GM18858 (cell line): ENCODE results near the gene BRIP1.
"Not testable (repeated sequence)": the region's sequence is repeated elsewhere in the genome, so short reads cannot be mapped to it uniquely, and the experiment has no call there.

Experiments used
- ATAC-seq: cut with Tn5 transposase; IDR thresholded peaks from one replicate; pipeline ENCODE4 v1.9.1; 2021; ENCODE audit not compliant: unreplicated experiment

BRIP1 gene

DNA sequence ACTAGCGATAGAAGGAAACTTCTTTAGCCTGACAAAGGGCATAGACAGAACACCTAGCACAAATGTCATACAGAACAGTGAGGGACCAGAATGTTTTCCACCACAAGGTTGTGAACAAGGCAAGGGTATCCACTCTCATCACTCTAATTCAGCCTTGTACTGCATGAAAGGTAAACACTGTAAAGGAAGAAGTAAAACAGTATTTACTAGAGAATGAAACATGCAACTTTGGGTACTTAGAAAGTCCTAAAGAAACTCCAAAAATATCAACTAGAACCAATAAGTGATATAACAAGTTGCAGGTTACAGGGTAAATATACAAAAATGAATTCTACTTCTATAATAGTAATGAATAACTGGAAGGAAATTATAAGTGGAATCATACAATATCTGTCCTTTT lies 32.2 kb downstream of the BRIP1 start:
- no peak for ATAC-seq

DNA sequence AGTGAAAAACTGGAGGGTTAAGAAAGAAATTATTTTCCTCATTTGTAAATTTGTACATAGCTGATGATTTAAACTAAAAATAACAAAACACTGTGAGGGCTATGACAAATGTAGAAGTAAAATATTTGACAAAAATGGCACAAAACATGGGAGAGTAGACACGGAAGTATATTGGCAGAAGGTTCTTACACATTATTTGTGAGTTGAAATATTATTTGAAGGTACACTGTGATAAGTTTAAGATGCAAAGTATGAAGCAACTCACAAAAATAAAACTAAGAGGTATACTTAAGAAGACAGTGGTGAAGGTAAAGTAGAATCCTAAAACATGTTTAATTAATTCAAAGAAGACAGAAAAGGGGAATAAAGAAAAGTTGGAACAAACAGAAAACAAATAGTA lies 34.6 kb downstream of the BRIP1 start:
- ATAC-seq: no peak

DNA sequence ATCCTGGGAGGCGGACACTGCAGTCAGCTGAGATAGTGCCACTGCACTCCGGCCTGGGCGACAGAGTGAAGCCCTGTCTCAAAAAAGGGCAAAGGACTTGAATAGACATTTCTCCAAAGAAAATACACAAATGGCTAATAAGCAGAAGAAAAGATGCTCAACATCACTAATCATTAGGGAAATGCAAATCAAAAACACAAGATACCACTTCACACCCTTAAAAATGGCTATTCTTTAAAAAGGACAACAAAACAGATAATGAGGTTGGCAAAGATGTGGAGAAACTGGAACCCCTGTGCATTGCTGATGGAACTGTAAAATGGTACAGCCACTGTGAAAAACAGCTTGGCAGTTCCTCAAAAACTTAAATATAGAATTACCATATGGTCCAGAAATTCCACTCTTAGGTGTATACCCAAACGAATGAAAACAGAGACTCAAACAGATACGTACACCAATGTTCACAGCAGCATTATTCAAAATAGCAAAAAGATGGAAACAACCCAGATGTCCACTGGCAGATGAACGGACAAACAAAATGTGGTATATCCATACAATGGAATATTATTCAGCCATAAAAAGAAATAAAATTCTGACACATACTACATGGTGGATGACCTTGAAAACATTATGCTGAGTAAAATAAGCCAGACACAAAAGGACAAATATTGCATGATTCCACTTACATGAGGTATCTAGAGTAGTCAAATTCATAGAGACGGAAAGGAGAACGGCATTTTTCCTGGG lies 35.5 kb downstream of the BRIP1 start:
- no peak for ATAC-seq

DNA sequence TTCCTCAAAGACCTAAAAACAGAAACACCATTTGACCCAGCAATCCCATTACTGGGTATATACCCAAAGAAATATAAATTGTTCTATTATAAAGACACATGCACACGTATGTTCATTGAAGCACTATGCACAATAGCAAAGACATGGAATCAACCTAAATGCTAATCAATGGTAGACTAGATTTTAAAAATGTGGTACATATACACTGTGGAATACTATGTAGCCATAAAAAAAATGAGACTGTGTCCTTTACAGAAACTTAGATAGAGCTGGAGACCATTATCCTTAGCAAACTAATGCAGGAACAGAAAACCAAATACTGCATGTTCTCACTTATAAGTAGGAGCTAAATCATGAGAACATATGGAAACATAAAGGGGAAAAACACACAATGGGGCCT lies 36.5 kb downstream of the BRIP1 start:
- ATAC-seq: not testable (repeated sequence)

DNA sequence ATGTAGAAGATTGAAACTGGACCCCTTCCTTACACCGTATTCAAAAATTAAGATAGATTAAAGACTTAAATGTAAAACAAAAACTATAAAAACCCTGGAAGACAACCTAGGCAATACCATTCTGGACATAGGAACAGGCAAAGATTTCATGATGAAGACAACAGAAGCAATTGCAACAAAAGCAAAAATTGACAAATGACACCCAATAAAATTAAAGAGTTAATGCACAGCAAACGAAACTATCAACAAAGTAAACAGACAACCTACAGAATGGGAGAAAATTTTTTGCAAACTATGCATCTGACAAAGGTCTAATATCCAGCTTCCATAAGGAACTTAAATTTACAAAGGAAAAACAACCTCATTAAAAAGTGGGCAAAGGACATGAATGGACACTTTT lies 37.1 kb downstream of the BRIP1 start:
- not testable (repeated sequence) for ATAC-seq

DNA sequence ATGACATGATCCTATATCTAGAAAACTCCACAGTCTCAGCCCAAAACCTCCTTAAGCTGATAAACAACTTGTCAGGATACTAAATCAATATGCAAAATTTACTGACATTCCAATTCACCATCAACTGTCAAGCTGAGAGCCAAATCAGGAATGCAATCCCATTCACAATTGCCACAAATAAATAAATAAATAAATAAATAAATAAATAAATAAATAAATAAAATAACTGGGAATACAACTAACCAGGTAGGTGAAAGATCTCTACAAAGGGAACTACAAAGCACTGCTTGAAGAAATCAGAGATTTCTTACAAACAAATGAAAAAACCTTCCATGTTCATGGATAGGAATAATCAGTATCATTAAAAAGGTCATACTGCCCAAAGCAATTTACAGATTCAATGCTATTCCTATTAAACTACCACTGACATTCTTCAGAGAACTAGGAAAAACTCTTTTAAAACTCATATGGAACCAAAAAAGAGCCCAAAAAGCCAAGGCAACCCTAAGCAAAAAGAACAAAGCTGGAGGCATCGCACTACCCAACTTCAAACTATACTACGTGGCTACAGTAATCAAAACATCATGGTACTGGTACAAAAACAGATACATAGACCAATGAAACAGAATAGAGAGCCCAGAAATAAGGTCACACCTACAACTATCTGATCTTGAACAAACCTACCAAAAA lies 37.7 kb downstream of the BRIP1 start:
- ATAC-seq: no peak

DNA sequence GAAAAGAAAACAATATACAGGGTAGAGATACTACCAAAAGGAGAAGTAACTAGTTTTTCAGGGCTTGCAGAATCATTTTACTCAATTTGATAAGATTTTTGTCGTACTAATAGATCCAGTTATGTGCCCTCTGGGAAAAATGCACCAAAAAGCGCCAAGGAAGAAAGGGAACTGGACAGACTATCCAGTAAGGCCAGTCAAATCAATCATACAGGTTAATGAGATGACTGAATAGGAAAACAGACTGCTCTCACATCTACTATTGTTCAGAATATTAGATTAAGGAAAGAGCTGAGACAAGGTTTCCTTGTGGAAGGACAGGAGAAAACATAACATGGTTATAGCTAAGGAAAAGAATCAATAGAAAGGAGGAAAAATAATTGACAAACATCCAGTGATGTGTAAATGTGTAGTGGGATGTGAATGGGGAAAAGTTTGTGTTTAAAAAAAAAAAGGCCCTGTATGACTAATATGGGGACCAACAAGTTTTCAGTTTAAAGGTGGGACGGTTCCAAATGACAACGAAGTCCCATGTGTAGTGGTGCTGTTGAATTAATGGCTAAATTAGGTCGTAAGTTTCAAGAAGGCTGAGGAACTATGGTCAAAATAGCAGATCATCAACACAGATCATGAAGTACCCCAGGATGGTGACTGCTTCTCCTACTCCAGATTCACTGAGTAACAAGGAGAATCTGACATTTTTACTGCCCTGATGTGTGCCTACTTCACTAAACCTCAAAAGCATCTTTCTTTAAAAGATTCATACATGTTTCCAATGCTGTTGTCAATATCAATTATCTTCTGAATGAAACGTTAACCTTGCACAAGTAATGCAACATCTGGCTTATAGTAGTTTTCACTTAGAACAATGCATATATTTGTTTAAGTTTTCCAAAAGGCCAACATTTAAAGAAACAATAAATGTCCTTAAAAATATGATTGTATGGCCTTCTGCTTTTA lies 40.7 kb downstream of the BRIP1 start:
- no peak for ATAC-seq

DNA sequence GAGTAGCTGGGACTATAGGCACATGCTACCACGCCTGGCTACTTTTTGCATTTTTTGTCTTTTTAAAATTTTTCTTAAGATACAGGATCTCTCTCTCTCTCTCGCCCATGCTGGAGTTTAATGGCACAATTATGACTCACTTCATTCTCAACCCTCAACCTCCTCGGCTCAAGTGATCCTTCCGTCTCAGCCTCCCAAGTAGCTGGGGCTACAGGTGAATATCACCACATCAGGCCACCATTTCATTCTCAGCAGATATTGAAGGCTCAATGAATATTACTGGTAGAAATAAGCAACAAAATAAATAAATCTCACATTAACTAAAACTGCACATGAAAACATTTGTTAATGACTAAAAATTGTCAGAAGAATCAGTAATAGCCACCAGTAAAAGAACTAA lies 41.7 kb downstream of the BRIP1 start:
- ATAC-seq: no peak

DNA sequence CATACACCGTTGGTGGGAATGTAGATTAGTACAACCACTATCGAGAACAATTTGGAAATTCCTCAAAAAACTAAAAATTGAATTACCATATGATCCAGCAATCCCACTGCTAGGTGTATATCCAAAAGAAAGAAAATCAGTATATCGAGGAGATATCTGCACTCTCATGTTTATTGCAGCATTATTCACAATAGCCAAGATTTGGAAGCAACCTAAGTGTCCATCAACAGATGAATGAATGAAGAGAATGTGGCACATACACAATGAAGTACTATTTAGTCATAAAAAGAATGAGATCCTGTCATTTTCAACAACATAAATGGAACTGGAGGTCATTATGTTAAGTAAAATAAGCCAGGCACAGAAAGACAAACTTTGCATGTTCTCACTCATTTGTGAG lies 44.1 kb downstream of the BRIP1 start:
- ATAC-seq: not testable (repeated sequence)

DNA sequence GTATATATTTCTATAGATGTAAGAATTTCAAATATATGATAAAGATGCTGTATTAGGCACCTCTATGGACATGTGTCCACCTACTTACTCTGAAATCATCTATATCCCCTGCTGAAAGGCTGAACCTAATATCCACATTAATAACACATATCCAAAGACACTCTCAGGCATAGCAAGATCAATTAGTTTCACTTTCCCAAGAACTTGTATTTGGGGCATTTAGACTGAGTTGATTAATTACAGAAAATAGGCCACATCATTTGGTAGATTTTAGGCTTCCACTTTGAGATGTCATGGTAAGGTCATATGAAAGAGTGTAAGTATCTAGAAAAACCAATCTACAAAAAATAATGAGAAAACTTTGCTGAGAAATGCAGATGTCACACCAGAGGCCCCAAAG lies 45.1 kb downstream of the BRIP1 start:
- ATAC-seq: no peak

DNA sequence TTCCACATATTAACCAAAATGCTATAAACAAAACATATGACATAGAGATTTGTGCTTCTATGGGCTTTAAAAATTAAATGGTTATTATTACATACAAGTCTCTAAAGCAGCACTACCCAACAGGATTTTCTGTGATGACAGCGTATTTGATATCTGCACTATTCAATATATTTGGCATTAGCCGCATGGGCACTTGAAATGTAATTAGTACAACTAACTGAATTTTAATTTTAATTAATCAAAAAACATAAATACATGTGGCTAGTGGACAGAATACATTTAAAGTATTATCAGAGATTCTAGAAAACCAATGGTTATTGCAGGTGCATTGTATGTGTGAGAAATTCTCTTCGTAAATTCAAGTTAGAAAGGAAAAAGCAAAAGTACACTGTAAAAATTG lies 45.9 kb downstream of the BRIP1 start:
- no peak for ATAC-seq

DNA sequence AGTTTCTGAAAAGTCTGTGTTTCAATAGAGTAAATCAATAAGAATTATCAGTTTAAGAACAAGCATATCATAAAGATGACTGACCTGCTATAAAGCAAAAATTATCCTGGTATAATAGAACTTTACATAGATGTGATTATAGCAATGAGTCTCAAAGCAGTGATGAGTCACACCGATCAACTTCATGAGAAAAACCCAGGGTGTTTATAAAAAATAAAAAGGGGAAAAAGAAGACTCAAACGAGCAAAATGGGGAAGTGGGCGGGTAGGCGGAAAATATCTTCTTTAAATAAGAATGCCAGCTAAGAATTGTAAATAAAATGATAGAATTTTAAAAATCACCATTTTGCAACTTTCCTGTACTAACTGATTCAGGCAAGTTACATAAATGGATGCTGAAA lies 46.8 kb downstream of the BRIP1 start:
- no peak for ATAC-seq

DNA sequence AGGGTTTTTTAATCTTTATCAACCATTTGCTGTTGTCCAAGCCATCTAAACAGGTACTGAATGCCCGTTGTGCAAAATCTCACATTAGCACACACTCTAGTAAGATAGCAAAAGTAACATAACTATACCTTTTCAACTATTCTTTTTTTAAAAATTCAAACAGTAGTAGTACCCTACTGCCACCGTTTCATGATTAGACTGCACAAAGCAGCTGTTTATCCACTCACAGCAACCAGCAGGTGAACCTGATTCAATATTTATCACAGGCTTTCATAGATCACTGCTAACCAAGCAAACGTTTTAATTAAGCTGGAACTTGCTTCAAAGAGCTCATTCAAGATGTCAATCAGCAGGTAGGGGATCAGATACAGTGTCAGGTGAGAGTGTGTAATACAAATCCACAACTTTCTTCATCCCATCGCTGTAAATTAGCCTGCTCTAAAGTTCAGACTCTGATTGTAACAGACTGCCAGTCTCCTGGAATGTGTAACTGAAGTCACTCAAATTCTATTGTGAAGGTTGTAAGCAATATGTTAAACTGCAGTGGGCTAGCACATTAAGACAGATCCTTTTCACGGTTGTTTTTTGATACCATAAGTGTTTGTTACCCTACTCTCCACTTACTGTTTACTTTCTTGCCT lies 47.3 kb downstream of the BRIP1 start:
- no peak for ATAC-seq

DNA sequence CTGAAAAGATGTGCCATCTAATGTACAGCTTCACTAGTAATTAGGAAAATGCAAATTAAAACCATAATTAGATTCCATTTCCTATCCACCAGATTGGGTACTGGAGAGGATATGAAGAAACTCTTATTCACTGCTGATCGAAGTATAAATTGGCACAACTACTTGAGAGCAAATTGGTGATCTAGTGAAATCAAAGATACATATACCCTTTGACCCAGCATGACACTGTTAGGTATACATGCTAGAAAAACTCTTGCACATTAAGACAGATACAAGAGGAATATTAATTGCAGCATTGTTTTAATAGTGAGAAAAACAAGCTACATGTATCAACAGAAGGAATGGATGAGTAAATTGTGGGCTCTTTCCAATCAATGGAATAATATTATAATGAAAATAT lies 48.8 kb downstream of the BRIP1 start:
- ATAC-seq: no peak

DNA sequence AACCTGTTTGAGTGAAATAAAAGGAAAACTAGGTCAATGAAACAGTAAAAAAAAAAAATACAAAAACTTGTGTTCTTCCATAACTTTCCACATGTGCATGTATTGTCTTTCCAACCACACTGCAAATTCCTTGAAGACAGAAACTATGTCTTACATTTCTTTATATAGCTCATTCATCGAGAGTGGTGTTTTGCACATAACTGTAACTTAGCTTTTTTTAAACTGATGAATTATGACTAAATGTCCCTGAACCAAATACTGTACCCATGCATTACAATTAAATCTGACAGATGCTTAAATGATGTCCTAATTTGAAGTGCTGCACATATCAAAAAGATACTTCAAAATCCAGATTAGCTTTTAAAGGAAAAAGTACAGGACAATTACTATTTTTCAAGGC lies 50.1 kb downstream of the BRIP1 start:
- no peak for ATAC-seq

DNA sequence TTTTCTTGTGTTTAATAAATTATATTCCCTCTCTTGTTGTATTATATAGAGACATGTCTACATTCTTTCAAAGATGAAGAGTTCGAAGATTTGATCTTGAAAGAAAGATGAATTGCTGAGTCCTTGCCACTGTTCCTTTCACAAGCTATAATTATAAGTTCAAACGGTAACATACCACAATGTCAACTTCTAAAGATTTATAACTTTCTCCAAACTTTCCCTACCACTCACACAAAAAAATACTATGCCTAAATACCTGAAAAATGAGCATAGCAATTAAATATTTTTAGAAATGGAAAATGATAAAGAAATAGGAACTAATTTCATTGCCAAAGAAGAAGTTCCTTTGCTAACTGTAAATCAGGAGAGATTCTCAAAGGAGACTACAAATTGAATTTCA lies 50.6 kb downstream of the BRIP1 start:
- no peak for ATAC-seq

DNA sequence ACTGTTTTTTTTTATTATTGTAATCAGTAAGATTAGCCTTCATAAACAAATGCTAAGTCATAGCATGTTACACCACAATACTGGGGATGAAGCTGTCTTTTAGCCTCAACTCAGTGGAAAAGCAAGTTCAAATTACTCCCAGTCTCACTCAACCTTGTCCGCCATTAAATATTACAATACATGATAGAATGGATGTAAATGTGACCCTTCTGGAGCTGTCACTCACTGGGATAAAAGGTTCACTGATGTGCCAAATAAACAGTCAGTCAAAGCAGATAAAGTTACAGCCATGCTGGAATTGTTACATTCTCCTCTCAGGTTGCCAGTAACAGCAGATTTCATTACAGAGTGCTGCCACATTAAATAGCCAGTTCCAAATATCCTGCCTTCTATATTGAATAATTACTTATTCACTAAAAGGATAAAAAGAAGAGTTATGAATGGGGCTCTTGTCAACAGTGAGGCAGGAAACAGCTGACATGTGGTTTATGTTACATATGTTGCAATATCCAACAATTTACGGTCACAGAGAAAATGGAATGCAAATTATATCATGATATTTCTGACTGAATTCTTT lies 53.4 kb downstream of the BRIP1 start:
- no peak for ATAC-seq

DNA sequence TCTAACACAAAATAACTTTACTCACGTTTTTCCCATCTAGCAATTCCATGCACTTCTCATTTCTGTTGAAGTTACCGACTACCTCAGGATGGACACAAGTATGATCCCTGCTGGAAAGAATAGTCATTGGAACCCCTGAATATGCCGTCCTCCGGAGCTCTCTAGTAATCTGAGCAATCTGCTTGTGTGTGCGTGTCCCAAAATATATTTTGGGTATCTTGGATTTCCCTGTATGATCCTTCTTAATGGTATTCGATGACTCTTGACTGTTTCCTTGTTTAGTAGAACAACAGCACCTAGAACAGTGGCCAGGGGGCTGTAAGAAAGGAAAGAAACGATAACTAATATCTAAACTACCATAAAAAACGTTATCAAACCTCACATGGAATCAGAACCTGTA lies 54.9 kb downstream of the BRIP1 start:
- no peak for ATAC-seq

DNA sequence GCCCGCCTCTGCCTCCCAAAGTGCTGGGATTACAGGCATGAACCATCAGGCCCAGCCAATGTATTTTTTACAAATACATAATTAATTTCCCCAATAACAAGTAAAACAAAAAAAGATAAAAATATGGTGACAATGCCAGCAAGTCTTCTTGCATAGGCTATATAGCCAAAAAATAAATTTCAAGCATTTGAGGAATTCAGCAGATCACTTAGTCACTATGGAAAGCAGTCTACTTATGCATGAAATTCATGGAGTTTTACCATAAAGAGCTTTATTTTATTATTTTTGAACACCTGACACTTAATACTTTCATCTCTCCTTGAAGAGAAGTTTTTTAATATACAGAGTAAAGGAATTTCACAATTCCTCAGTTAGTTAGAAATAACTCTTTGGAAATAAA lies 56.4 kb downstream of the BRIP1 start:
- no peak for ATAC-seq

DNA sequence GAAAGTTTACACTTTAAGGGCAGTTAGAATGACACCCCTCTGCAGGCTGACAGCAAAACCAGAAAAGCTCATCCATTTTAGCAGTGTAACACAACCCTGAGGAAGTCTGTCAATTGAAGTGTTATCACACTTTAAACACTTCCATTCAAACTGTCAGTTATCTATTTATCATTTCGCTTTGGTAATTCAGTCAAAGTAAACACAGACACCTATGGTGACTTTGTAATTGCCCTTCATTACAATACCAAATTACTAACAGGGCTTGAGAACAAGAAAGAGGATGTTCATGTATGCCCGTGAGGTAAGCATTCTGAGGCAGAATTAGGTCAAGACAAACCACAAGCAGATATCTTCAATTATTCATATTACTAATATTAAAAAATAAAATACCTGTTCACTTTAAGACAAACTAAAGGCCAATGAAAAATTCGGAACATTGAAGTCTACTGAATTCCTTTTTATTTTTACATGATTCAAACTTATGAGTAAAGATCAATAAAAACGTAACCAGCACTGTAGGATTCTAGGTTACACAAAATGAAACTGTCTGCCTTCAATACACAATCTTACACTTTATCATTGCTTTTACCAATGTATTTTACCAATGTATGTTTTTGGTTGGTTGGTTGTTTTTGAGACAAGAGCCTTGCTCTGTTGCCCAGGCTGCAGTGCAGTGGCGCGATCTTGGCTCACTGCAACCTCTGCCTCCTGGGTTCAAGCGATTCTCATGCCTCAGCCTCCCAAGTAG lies 57.1 kb downstream of the BRIP1 start:
- ATAC-seq: no peak
